Measurements from ENCODE around the gene ARHGEF10L.

ARHGEF10L gene

GRCh38 chr1:17635811-17636210 is 96.3 kb downstream of the ARHGEF10L start:
- no peak for DNase-seq (ENCODE audit: low read depth)

- DNase-seq (ENCODE audit: low read depth) = no peak
These were observed 97.1 kb downstream of the ARHGEF10L start for GRCh38 chr1:17636612-17637011.

GRCh38 chr1:17637055-17637454 is 97.6 kb downstream of the ARHGEF10L start:
- no peak for DNase-seq (ENCODE audit: low read depth)

- no peak for DNase-seq (ENCODE audit: low read depth)
These were observed 100.3 kb downstream of the ARHGEF10L start for GRCh38 chr1:17639703-17640340.

- no peak for DNase-seq (ENCODE audit: low read depth)
These were observed 100.9 kb downstream of the ARHGEF10L start for GRCh38 chr1:17640393-17640792.

- DNase-seq (ENCODE audit: low read depth) = no peak
These were observed 101.5 kb downstream of the ARHGEF10L start for GRCh38 chr1:17640975-17641374.

GRCh38 chr1:17642169-17642568 is 102.7 kb downstream of the ARHGEF10L start:
- DNase-seq (ENCODE audit: low read depth) = no peak

GRCh38 chr1:17642943-17643342 is 103.4 kb downstream of the ARHGEF10L start:
- DNase-seq (ENCODE audit: low read depth) = no peak

GRCh38 chr1:17643861-17644703 is 104.6 kb downstream of the ARHGEF10L start:
- no peak for DNase-seq (ENCODE audit: low read depth)

- DNase-seq (ENCODE audit: low read depth) = no peak
These were observed 105.8 kb downstream of the ARHGEF10L start for GRCh38 chr1:17645068-17645911.

GRCh38 chr1:17646444-17647280 is 107.2 kb downstream of the ARHGEF10L start:
- no peak for DNase-seq (ENCODE audit: low read depth)

GRCh38 chr1:17648457-17649145 is 109.1 kb downstream of the ARHGEF10L start:
- no peak for DNase-seq (ENCODE audit: low read depth)

GRCh38 chr1:17649371-17650106 is 110.0 kb downstream of the ARHGEF10L start:
- DNase-seq (ENCODE audit: low read depth) = no peak

- DNase-seq (ENCODE audit: low read depth) = no peak
These were observed 113.8 kb downstream of the ARHGEF10L start for GRCh38 chr1:17653276-17653675.

- no peak for DNase-seq (ENCODE audit: low read depth)
These were observed 114.3 kb downstream of the ARHGEF10L start for GRCh38 chr1:17653728-17654351.

GRCh38 chr1:17654519-17654918 is 115.0 kb downstream of the ARHGEF10L start:
- no peak for DNase-seq (ENCODE audit: low read depth)

- DNase-seq (ENCODE audit: low read depth) = no peak
These were observed 115.7 kb downstream of the ARHGEF10L start for GRCh38 chr1:17655169-17655568.

GRCh38 chr1:17655922-17656321 is 116.4 kb downstream of the ARHGEF10L start:
- no peak for DNase-seq (ENCODE audit: low read depth)

- no peak for DNase-seq (ENCODE audit: low read depth)
These were observed 117.9 kb downstream of the ARHGEF10L start for GRCh38 chr1:17657436-17657835.

- DNase-seq (ENCODE audit: low read depth) = no peak
These were observed 119.3 kb downstream of the ARHGEF10L start for GRCh38 chr1:17658837-17659236.
